RWPE2 (cell line): ENCODE measurements around the gene BBOX1.

Experiments
- ATAC-seq: fragments of 200-7000 bp; cut with Tn5 transposase; 3 replicates; pipeline ENCODE4 v1.9.1; 2021; ENCODE audit warnings: low read depth
- DNase-seq: peaks from one replicate; pipeline ENCODE4 v3.0.0-alpha.2; 2020; ENCODE audit warnings: low spot score
- H3K27ac ChIP-seq: fragments of 450-650 bp; 2 replicates; pipeline ENCODE4 v1.5.1; 2017; ENCODE audit warnings: mild to moderate bottlenecking; ENCODE audit not compliant: poor library complexity, severe bottlenecking
- H3K27me3 ChIP-seq: fragments of 250-450 bp; sonication (Bioruptor Pico); 2 replicates; pipeline ENCODE4 v1.5.1; 2021; ENCODE audit warnings: mild to moderate bottlenecking, moderate library complexity; ENCODE audit not compliant: insufficient read depth, poor library complexity, severe bottlenecking
- H3K36me3 ChIP-seq: fragments of 250-450 bp; sonication (Bioruptor Pico); 2 replicates; pipeline ENCODE4 v1.5.1; 2020; ENCODE audit warnings: low read depth, mild to moderate bottlenecking, moderate library complexity
- H3K4me1 ChIP-seq: fragments of 250-450 bp; sonication (Bioruptor Pico); 2 replicates; pipeline ENCODE4 v1.5.1; 2021; ENCODE audit warnings: mild to moderate bottlenecking, moderate library complexity; ENCODE audit not compliant: insufficient read depth, poor library complexity, severe bottlenecking
- H3K4me3 ChIP-seq: fragments of 250-450 bp; sonication (Bioruptor Pico); 2 replicates; pipeline ENCODE4 v1.5.1; 2021; ENCODE audit warnings: mild to moderate bottlenecking, moderate library complexity; ENCODE audit not compliant: severe bottlenecking
- H3K9me3 ChIP-seq: fragments of 250-450 bp; sonication (Bioruptor Pico); 2 replicates; pipeline ENCODE4 v1.5.1; 2021; ENCODE audit warnings: mild to moderate bottlenecking, moderate library complexity; ENCODE audit not compliant: severe bottlenecking
- TF ChIP-seq, protein P1 (sequence below): fragments of 450-650 bp; IDR thresholded peaks from one replicate; pipeline ENCODE4 v1.5.1; 2017; ENCODE audit warnings: mild to moderate bottlenecking, moderate library complexity; ENCODE audit not compliant: poor library complexity, severe bottlenecking

Gene BBOX1

DNA sequence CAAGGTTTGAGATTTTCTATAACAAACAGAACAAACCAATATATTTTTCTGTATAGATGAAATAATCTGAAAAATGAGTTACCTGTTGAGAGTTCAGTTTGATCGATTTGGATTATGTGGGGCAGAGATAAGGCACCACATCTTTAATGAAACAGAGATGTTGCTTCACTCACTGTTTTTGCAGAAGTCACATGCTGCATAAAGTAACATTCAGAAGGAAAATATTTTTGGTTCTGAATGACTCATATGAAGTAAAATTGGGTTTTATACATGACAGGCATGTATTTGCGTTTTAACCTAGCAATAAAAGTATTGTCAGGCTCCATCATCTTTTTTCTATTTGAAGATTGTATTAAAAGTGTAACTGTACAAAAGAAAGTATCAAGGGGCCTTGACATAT, 77.8 kb downstream of the BBOX1 start:
- DNase-seq (no peak), ATAC-seq (no peak)
- H3K4me3 ChIP-seq = no peak overlapping the region
- no peaks in the 10 kb centered on the region for H3K36me3 ChIP-seq
- no peaks in the 10 kb centered on the region for H3K4me1 ChIP-seq
- H3K9me3 ChIP-seq = no peaks in the 10 kb centered on the region
- no peak overlapping the region for H3K27ac ChIP-seq
- H3K27me3 ChIP-seq = no peaks in the 10 kb centered on the region
- TF ChIP-seq, protein P1, sequence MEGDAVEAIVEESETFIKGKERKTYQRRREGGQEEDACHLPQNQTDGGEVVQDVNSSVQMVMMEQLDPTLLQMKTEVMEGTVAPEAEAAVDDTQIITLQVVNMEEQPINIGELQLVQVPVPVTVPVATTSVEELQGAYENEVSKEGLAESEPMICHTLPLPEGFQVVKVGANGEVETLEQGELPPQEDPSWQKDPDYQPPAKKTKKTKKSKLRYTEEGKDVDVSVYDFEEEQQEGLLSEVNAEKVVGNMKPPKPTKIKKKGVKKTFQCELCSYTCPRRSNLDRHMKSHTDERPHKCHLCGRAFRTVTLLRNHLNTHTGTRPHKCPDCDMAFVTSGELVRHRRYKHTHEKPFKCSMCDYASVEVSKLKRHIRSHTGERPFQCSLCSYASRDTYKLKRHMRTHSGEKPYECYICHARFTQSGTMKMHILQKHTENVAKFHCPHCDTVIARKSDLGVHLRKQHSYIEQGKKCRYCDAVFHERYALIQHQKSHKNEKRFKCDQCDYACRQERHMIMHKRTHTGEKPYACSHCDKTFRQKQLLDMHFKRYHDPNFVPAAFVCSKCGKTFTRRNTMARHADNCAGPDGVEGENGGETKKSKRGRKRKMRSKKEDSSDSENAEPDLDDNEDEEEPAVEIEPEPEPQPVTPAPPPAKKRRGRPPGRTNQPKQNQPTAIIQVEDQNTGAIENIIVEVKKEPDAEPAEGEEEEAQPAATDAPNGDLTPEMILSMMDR = no peak

DNA sequence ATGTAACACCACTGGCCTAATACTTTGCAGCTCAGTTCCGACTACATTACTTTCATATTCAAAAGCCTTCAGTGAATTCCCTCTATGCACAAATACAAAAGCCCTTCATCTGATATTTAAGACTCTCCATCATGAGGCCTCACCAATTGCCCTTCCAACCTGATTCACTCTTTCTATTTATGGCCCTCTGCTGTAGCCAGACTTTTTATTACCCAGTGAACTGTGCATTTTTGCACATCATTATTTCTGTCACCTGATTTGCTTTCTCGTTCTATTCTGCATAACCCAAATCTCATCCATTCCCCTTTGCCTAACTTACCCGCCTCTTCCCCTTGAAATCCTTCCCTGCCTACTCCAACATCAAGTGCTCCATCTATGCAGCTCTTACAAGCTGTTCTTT, 78.3 kb downstream of the BBOX1 start:
- Histone ChIP-seq H3K4me1 (no peaks in the 10 kb centered on the region), H3K9me3 (no peaks in the 10 kb centered on the region), H3K36me3 (no peaks in the 10 kb centered on the region), H3K4me3 (no peak overlapping the region), H3K27ac (no peak overlapping the region), H3K27me3 (no peaks in the 10 kb centered on the region)
- DNase-seq (no peak), ATAC-seq (no peak)
- TF ChIP-seq, protein P1 = no peak

DNA sequence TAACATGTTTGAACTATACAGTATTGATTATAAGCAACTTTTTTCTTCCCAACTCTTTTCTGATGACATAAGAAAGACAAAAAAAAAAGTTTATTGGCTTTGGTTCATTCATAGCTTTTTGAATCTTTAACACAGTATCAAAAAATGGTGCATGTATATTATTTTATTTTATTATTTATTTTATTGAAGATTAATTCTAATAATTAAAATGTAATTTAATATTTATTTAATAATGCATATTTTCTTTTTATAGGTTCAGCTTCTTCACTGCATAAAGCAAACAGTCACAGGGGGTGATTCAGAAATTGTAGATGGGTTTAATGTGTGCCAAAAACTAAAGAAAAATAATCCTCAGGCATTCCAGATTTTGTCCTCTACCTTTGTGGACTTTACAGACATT, 78.8 kb downstream of the BBOX1 start:
- no peaks in the 10 kb centered on the region for H3K4me1 ChIP-seq
- no peaks in the 10 kb centered on the region for H3K27me3 ChIP-seq
- TF ChIP-seq, protein P1 = no peak
- H3K27ac ChIP-seq = no peak overlapping the region
- no peaks in the 10 kb centered on the region for H3K36me3 ChIP-seq
- H3K4me3 ChIP-seq = no peak overlapping the region
- ATAC-seq (no peak), DNase-seq (no peak)
- H3K9me3 ChIP-seq = no peaks in the 10 kb centered on the region

DNA sequence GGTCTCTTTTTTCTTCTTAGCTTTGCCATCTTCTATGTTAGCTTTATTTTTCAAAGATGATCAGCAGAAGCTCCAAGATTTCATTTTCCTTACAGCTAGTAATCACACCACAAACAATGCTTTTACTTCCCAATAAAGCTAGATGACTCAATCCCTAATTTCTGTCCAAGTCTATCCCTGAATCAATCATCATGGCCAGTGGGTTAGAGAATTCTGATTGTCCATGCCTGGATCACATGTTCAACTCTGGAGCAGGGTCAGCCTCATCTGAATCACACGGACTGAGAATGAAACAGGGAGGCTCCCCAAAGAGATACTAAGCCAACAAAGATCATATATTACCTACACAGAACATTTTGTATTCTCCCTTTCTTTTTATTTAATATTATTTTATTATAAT, 79.6 kb downstream of the BBOX1 start:
- H3K4me3 ChIP-seq = no peak overlapping the region
- ATAC-seq (no peak), DNase-seq (no peak)
- no peaks in the 10 kb centered on the region for H3K36me3 ChIP-seq
- no peaks in the 10 kb centered on the region for H3K9me3 ChIP-seq
- H3K27me3 ChIP-seq = no peaks in the 10 kb centered on the region
- no peak overlapping the region for H3K27ac ChIP-seq
- TF ChIP-seq, protein P1 = no peak
- no peaks in the 10 kb centered on the region for H3K4me1 ChIP-seq

DNA sequence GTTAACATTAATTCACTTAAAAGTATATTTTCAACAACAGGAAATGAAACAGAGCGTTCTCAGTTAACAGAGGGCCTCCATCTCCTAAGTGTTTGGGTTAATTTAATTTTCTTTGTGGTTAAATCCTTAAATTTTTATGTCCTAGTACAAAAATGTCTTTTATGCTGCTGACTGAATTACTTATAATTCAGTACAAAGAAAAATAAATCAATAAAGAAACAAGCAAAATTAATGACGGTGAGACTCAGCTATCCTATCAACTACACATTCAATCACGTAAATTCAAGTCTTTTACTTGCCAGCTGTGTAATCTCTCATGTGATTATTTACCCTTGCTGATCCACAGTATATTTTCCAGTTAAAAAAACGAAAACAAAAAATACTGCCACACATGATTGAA, 81.4 kb downstream of the BBOX1 start:
- no peaks in the 10 kb centered on the region for H3K27me3 ChIP-seq
- H3K4me3 ChIP-seq = no peak overlapping the region
- TF ChIP-seq, protein P1 = no peak
- DNase-seq (no peak), ATAC-seq (no peak)
- no peaks in the 10 kb centered on the region for H3K9me3 ChIP-seq
- no peak overlapping the region for H3K27ac ChIP-seq
- no peaks in the 10 kb centered on the region for H3K36me3 ChIP-seq
- H3K4me1 ChIP-seq = no peaks in the 10 kb centered on the region
